Skin of body (tissue), 2 donors: ENCODE measurements around the gene KIAA0232. TPM values are rescaled to one million over a fixed set of nuclear protein-coding genes. Genes with fewer than 3 reads are reported as not detected.
"Not testable (repeated sequence)": the region's sequence is repeated elsewhere in the genome, so short reads cannot be mapped to it uniquely, and the experiment has no call there.

ENCODE experiments used
- DNase-seq: peaks from one replicate; lab custom pipeline; 2025; lab: John Stamatoyannopoulos, UW
- total RNA-seq: library from RNA; depleted of rRNA; stranded (reverse); fragments of >200 nt; gene quantifications from one replicate; pipeline ENCODE4 v1.2.3, GENCODE V29; 2014

Gene KIAA0232
- total RNA-seq, 1 donor from 2014 or later = 26.8 TPM

DNA sequence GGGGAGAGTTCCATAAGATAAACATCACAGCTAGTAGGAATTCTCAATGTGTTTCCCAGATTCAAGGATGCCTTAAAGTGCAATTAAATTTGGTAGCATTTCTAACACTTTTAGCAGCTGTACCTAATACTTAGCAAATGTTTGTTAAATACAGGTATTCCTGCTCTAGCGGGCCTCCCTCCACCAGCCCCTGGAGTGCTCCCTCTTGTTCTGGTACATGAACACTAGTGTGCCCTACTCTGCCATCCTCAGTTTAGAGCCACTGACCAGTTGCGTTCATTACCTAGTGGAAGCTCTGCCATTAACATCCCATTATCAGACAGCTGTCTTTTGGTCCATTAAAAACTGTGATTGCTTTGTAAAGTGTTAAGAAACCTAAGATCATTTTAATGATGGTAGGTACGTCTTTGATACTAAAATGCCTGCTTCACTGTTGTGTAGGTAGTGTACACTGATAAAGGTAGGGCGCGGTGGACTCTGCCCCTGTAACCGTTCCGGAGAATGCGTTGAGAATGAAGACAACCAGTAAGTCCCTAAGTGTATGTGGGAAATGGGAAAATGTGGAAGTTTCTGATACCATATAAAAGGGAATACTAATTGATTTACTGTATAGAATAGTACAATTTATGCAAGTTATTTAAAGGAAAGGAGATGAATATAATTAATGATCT lies 21.7 kb downstream of the KIAA0232 start:
- no peak for DNase-seq

DNA sequence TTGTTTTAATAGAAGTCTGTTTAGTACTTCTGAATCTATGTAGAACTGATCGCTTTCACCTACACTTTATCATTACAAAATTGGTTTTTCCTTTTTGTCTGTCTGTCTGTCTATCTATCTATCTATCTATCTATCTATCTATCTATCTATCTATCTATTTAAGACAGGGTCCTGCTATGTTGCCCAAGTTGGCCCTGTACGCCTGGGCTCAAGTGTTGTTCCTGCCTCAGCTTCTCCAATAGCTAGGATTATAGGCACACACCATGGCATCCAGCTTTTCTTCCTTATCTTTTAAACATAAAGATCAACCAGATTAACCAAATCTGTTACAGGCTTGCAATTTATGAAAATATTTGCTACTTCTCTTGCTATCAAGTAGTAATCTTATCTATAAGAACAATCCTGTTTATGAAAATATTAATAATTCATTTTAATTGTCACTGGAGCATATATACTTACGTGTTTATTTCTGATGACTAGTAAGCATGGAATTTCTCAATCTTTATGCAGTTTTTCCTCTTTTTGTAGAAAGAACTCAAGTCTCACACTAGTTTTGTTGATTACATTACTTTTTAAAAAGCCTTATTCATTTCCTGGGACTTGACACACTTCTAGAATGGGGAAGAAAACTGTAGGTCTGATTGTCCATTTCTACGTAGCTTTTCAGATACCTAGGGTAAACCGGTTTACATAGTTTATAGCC lies 24.5 kb downstream of the KIAA0232 start:
- DNase-seq = no peak

- no peak for DNase-seq
These were observed 25.7 kb downstream of the KIAA0232 start for GRCh38 chr4:6808259-6808658.

DNA sequence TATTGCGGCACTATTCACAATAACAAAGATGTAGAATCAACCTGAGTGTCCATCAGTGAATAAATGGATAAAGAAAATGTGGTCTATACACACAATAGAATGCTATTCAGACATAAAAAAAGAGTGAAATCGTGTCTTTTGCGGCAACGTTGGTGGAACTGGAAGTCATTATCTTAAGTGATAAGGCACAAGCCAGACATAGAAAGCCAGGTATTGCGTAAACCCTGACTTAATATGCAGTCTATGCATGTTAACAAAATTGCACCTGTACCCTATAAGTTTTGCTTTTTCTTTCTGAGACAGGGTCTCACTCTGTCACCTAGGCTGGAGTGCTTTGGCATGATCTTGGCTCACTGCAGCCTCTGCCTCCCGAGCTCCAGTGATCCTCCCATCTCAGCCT lies 28.6 kb downstream of the KIAA0232 start:
- DNase-seq = no peak

- no peak for DNase-seq
These were observed 30.2 kb downstream of the KIAA0232 start for GRCh38 chr4:6812766-6813165.

- DNase-seq = no peak
These were observed 31.2 kb downstream of the KIAA0232 start for GRCh38 chr4:6813725-6814124.

GRCh38 chr4:6815029-6815836 lies 32.7 kb downstream of the KIAA0232 start:
- no peak for DNase-seq

DNA sequence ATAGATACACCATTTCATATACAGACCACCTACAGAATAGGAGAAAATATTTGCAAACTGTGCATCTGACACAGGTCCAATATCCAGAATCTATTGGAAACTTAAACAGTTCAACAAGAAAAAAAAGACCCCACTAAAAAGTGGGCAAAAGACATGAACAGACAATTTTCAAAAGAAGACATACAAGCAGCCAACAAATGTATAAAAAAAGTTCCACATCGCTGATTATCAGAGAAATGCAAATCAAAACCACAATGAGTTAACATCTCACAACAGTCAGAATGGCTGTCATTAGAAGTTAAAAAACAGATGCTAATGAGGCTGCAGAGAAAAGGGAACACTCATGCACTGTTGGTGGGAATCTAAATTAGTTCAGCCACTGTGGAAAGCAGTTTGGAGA lies 36.8 kb downstream of the KIAA0232 start:
- no peak for DNase-seq

GRCh38 chr4:6820695-6821094 lies 38.2 kb downstream of the KIAA0232 start:
- no peak for DNase-seq

- no peak for DNase-seq
These were observed 41.5 kb downstream of the KIAA0232 start for GRCh38 chr4:6824071-6824470.

- no peak for DNase-seq
These were observed 42.4 kb downstream of the KIAA0232 start for GRCh38 chr4:6824772-6825402.

- no peak for DNase-seq
These were observed 42.9 kb downstream of the KIAA0232 start for GRCh38 chr4:6825403-6825802.

DNA sequence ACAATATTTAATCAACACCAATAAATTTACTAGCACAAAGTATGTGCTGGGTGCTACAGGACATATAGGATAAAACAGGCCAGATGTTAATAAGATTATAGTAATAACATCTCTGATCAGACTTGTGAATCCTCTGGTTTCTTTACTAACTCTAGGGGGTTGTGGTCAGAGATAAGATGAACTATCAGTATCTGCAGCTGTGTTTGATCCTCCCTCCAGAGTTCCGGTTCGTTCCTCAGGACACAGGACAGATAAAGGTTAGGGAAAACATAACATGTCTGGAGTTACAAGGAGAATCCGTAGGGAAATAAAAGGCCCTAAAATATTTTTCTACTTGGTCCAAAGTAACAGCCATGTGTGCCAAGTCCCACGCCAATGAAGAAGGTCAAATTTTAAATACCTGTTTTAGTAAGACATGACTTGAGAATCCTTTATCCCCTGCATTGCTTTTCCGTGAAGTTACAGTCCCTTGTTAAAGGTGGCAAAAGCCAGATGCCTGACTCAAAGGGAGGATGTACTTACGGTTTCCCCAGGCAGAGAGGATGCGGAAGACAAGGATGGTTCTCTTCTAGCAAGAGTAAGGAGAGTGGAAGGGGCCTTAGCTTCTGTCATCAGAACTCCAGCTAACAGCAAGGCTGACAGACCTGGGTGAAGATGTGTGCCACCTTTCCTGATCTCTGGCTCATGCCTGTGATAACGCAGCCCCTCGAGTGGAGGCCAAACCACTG lies 44.4 kb downstream of the KIAA0232 start:
- DNase-seq = no peak

- DNase-seq = no peak
These were observed 46.6 kb downstream of the KIAA0232 start for GRCh38 chr4:6829086-6829485.

GRCh38 chr4:6834867-6835266 lies 52.3 kb downstream of the KIAA0232 start:
- DNase-seq = no peak

GRCh38 chr4:6835616-6836015 lies 53.1 kb downstream of the KIAA0232 start:
- DNase-seq = not testable (repeated sequence)

DNA sequence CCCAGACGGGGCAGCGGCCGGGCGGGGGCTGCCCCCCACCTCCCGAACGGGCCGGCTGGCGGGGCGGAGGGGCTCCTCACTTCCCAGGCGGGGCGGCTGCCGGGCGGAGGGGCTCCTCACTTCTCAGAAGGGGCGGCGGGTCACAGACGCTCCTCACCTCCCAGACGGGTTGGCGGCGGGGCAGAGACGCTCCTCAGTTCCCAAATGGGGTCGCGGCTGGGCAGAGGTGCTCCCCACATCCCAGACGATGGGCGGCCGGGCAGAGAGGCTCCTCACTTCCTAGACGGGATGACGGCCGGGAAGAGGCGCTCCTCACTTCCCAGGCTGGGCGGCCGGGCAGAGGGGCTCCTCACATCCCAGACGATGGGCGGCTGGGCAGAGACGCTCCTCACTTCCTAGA lies 54.6 kb downstream of the KIAA0232 start:
- DNase-seq = not testable (repeated sequence)

DNA sequence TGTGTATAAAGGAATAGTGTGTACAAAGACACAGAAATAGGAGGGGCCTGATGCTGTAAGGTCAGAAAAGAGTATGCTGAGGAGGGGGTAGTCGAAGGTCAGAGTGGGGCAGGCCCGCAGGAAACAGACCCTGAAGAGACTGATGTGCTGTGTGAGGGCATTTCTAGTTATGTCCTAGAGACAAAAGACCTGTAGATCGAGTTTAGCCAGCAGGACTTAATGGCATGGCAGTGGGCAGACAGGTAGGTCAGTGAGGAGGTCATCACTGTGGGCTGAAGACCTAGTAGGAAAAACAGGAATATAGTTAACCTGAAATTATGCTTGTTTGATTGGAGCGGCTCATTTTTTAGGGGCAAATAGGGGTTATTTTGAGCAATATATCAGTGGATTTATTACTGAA lies 57.1 kb downstream of the KIAA0232 start:
- DNase-seq = no peak

- no peak for DNase-seq
These were observed 57.8 kb downstream of the KIAA0232 start for GRCh38 chr4:6840062-6840976.

GRCh38 chr4:6845027-6845426 lies 62.5 kb downstream of the KIAA0232 start:
- no peak for DNase-seq
